WI38 (cell line): ENCODE results near the gene IGSF9.

ENCODE experiments used
- H3K4me3 ChIP-seq: 2 replicates; pipeline ENCODE4 v1.5.1; 2011; ENCODE audit warnings: low read depth, mild to moderate bottlenecking, control low read depth, low read length
- CTCF ChIP-seq: IDR thresholded peaks from 2 replicates; pipeline ENCODE4 v1.5.1; 2012; ENCODE audit warnings: low read depth, mild to moderate bottlenecking, control low read depth, low read length

IGSF9 gene

GRCh38 chr1:159941141-159941540 lies 4.3 kb downstream of the IGSF9 start:
- TF ChIP-seq CTCF = no peak
- no peak overlapping the region for H3K4me3 ChIP-seq

GRCh38 chr1:159940006-159940620 lies 5.3 kb downstream of the IGSF9 start:
- no peak for TF ChIP-seq CTCF
- H3K4me3 ChIP-seq = no peak overlapping the region

GRCh38 chr1:159939678-159940002 lies 5.8 kb downstream of the IGSF9 start:
- H3K4me3 ChIP-seq = no peak overlapping the region
- TF ChIP-seq CTCF = no peak

GRCh38 chr1:159938905-159939677 lies 6.3 kb downstream of the IGSF9 start:
- TF ChIP-seq CTCF = no peak
- no peak overlapping the region for H3K4me3 ChIP-seq

GRCh38 chr1:159938211-159938852 lies 7.1 kb downstream of the IGSF9 start:
- H3K4me3 ChIP-seq = no peak overlapping the region
- no peak for TF ChIP-seq CTCF

GRCh38 chr1:159937054-159937750 lies 8.2 kb downstream of the IGSF9 start:
- TF ChIP-seq CTCF = no peak
- no peak overlapping the region for H3K4me3 ChIP-seq
